HepG2 (cell line): ENCODE results near the gene FXR2. TPM values are rescaled to one million over a fixed set of nuclear protein-coding genes. Genes with fewer than 3 reads are reported as not detected.

Experiments
- AHR ChIP-seq: IDR thresholded peaks from 2 replicates; pipeline ENCODE4 v1.6.1; 2018; ENCODE audit warnings: missing genetic modification reagents, missing compliant biosample characterization
- BORCS8-MEF2B ChIP-seq: sonication (generic); formaldehyde crosslinking; IDR thresholded peaks from 2 replicates; pipeline ENCODE4 v1.8.0; 2022; ENCODE audit warnings: mild to moderate bottlenecking, missing genetic modification reagents
- ELF3 ChIP-seq: IDR thresholded peaks from 2 replicates; pipeline ENCODE4 v1.6.1; 2016; ENCODE audit warnings: missing genetic modification reagents, missing compliant biosample characterization
- GABPA ChIP-seq, 2 experiments: IDR thresholded peaks; 2 replicates each; pipeline ENCODE4 v1.6.1; 2011 to 2016; ENCODE audit warnings: low read depth in 2 of 2, low read length in 1 of 2, missing biosample characterization in 1 of 2, missing genetic modification characterization in 1 of 2
- GFI1 ChIP-seq: sonication (generic); formaldehyde crosslinking; IDR thresholded peaks from 2 replicates; pipeline ENCODE4 v1.5.0; 2020; ENCODE audit warnings: missing genetic modification reagents, mild to moderate bottlenecking, borderline replicate concordance
- HHEX ChIP-seq: IDR thresholded peaks from 2 replicates; pipeline ENCODE4 v1.6.1; 2016; ENCODE audit warnings: control low read depth
- HNRNPH1 ChIP-seq: fragments of 200-400 bp; formaldehyde crosslinking; optimal IDR thresholded peaks from 2 replicates; pipeline ENCODE3; 2017; ENCODE audit warnings: mild to moderate bottlenecking, low read depth, low read length
- MBNL3 ChIP-seq: fragments of 250-450 bp; sonication (Bioruptor Pico); conservative IDR thresholded peaks from 2 replicates; pipeline ENCODE4 v1.8.0; 2022; ENCODE audit warnings: mild to moderate bottlenecking, inconsistent platforms
- MXI1 ChIP-seq: IDR thresholded peaks from 3 replicates; pipeline ENCODE4 v1.6.1; 2012; ENCODE audit warnings: low read depth, low read length, inconsistent platforms, borderline replicate concordance
- NFE2 ChIP-seq: sonication (generic); formaldehyde crosslinking; IDR thresholded peaks from 2 replicates; pipeline ENCODE4 v1.4.0; 2020; ENCODE audit warnings: missing genetic modification reagents
- PCBP2 ChIP-seq: fragments of 200-400 bp; formaldehyde crosslinking; optimal IDR thresholded peaks from 2 replicates; pipeline ENCODE3; 2018; ENCODE audit warnings: low read length, low read depth; ENCODE audit not compliant: poor library complexity, severe bottlenecking
- POLR2AphosphoS2 ChIP-seq: IDR thresholded peaks from 2 replicates; pipeline ENCODE4 v1.6.1; 2011; ENCODE audit warnings: low read depth, low read length, improper control_type of control experiment
- PRDM15 ChIP-seq: sonication (generic); formaldehyde crosslinking; IDR thresholded peaks from 2 replicates; pipeline ENCODE4 v1.4.0; 2020; ENCODE audit warnings: missing genetic modification reagents
- SIX4 ChIP-seq: sonication (generic); formaldehyde crosslinking; IDR thresholded peaks from 2 replicates; pipeline ENCODE4 v1.4.0; 2020; ENCODE audit warnings: missing genetic modification reagents
- ZFX ChIP-seq: sonication (generic); formaldehyde crosslinking; IDR thresholded peaks from 2 replicates; pipeline ENCODE4 v1.4.0; 2020; ENCODE audit warnings: mild to moderate bottlenecking, low read depth, missing genetic modification reagents, moderate library complexity
- ZNF512B ChIP-seq: sonication (generic); formaldehyde crosslinking; IDR thresholded peaks from 2 replicates; pipeline ENCODE4 v1.5.1; 2020; ENCODE audit warnings: missing genetic modification reagents, mild to moderate bottlenecking, borderline replicate concordance
- ZNF761 ChIP-seq: sonication (generic); formaldehyde crosslinking; conservative IDR thresholded peaks from 2 replicates; pipeline ENCODE4 v1.4.0; 2020; ENCODE audit warnings: mild to moderate bottlenecking, missing genetic modification reagents
- polyA plus RNA-seq, 8 experiments: library from polyadenylated mRNA; depleted of rRNA in 3 of 8; stranded (reverse) in 7 of 8; unstranded in 1 of 8; fragments of >200 nt; fragmentation: Illumina TruSeq in 4 of 8; extraction: Trizol in 4 of 8; gene quantifications; 2 replicates each; pipeline versions ENCODE4 v1.2.1 to v1.2.3, GENCODE V29; 2011 to 2016; ENCODE audit warnings: low read depth in 4 of 8, missing spikeins in 1 of 8, mixed read lengths in 1 of 8; ENCODE audit not compliant: insufficient read depth in 1 of 8
- total RNA-seq, 5 experiments: library from RNA; depleted of rRNA; stranded (reverse); fragments of >200 nt; fragmentation: Illumina TruSeq; extraction: Trizol; gene quantifications; 2 replicates each; pipeline ENCODE4 v1.2.3, GENCODE V29; 2016; ENCODE audit warnings: low read depth in 1 of 5
- TF ChIP-seq, protein P1 (sequence below): sonication (generic); formaldehyde crosslinking; IDR thresholded peaks from 2 replicates; pipeline ENCODE4 v1.4.0; 2020; ENCODE audit warnings: missing genetic modification reagents
- TF ChIP-seq, protein P2 (sequence below): sonication (generic); formaldehyde crosslinking; IDR thresholded peaks from 2 replicates; pipeline ENCODE4 v1.4.0; 2020; ENCODE audit warnings: missing genetic modification reagents, low read depth, mild to moderate bottlenecking, borderline replicate concordance
- TF ChIP-seq, protein P3 (sequence below): sonication (generic); formaldehyde crosslinking; IDR thresholded peaks from 2 replicates; pipeline ENCODE4 v1.4.0; 2020; ENCODE audit warnings: mild to moderate bottlenecking, missing genetic modification reagents

FXR2 gene
- total and polyA plus RNA-seq, 2 of the 13 experiments (the other 11 are each of a cell fraction or from before 2014, with no cell fraction given) = 20.9 to 24.4 TPM

GRCh38 chr17:7583253-7584109 is 31.2 kb downstream of the FXR2 start, which contains the start of gene MPDU1 (continued):
- no peak for TF ChIP-seq ZNF512B (CRISPR knock-in tag)
- no peak for TF ChIP-seq POLR2AphosphoS2
- peak; percentile 100 for TF ChIP-seq MXI1
- no peak for TF ChIP-seq MBNL3 (CRISPR knock-in tag)
- no peak for TF ChIP-seq NFE2 (CRISPR knock-in tag)
- peak; percentile 37; the same call in 1 of the 2 replicates for TF ChIP-seq HHEX (CRISPR knock-in tag)
- TF ChIP-seq AHR (CRISPR knock-in tag) = no peak; the same call in 1 of the 2 replicates
- TF ChIP-seq ELF3 (CRISPR knock-in tag) = peak; percentile 73
- no peak for TF ChIP-seq ZNF761 (CRISPR knock-in tag)
- peak; percentile 70 for TF ChIP-seq BORCS8-MEF2B (CRISPR knock-in tag)
- peak; percentile 77 for TF ChIP-seq GABPA (IDR thresholded peaks at IDR 0.05; ENCODE audit: low read depth, low read length)
- TF ChIP-seq GABPA (CRISPR knock-in tag; IDR thresholded peaks at IDR 0.05; ENCODE audit: low read depth) = peak; percentile 97
- TF ChIP-seq ZFX = peak; percentile 79
- TF ChIP-seq PRDM15 (CRISPR knock-in tag) = peak; percentile 59
- no peak for TF ChIP-seq SIX4 (CRISPR knock-in tag)
- TF ChIP-seq, protein P1, sequence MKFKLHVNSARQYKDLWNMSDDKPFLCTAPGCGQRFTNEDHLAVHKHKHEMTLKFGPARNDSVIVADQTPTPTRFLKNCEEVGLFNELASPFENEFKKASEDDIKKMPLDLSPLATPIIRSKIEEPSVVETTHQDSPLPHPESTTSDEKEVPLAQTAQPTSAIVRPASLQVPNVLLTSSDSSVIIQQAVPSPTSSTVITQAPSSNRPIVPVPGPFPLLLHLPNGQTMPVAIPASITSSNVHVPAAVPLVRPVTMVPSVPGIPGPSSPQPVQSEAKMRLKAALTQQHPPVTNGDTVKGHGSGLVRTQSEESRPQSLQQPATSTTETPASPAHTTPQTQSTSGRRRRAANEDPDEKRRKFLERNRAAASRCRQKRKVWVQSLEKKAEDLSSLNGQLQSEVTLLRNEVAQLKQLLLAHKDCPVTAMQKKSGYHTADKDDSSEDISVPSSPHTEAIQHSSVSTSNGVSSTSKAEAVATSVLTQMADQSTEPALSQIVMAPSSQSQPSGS (CRISPR knock-in tag) = no peak
- TF ChIP-seq, protein P2, sequence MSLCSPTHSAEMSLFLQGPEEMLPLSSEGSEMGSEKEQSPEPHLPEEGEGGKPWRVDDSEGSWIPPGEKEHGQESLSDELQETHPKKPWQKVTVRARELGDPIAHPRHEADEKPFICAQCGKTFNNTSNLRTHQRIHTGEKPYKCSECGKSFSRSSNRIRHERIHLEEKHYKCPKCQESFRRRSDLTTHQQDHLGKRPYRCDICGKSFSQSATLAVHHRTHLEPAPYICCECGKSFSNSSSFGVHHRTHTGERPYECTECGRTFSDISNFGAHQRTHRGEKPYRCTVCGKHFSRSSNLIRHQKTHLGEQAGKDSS (CRISPR knock-in tag) = no peak
- TF ChIP-seq, protein P3, sequence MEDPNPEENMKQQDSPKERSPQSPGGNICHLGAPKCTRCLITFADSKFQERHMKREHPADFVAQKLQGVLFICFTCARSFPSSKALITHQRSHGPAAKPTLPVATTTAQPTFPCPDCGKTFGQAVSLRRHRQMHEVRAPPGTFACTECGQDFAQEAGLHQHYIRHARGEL (CRISPR knock-in tag) = no peak
- no peak for TF ChIP-seq PCBP2
- peak; percentile 59; the same call in 1 of the 2 replicates for TF ChIP-seq GFI1 (CRISPR knock-in tag)
- no peak for TF ChIP-seq HNRNPH1
